HepG2 (cell line): ENCODE data around the gene GARIN6. TPM values are rescaled to one million over a fixed set of nuclear protein-coding genes. Genes with fewer than 3 reads are reported as not detected.

Experiments
- ATAC-seq: fragments of 200-7000 bp; cut with Tn5 transposase; 3 replicates; pipeline ENCODE4 v1.9.1; 2020; ENCODE audit warnings: mild to moderate bottlenecking, moderate library complexity
- BruUV-seq: library from RNA; stranded (reverse); fragments of 400-500 nt; replicated peaks from 2 replicates; lab custom pipeline; 2021; lab: Mats Ljungman, UMichigan
- CTCF ChIA-PET: fragments of 300-600 bp; formaldehyde crosslinking; extraction: SDS; loops from one replicate; lab custom pipeline; 2021; ENCODE audit warnings: low total read pairs, inconsistent platforms, low intra/inter-chr PET ratio; lab: Yijun Ruan, JAX
- POLR2A ChIA-PET: fragments of 350-600 bp; sonication (Branson Sonifier 250); formaldehyde crosslinking; loops from one replicate; lab custom pipeline; 2020; ENCODE audit warnings: antibody characterized with exemption, inconsistent platforms; lab: Yijun Ruan, JAX
- DNase-seq: peaks from one replicate; pipeline ENCODE4 v3.0.0-alpha.2; 2015; ENCODE audit warnings: low spot score
- FAIRE-seq: peaks from 3 replicates; lab custom pipeline; 2011; peaks lifted over from hg19 to GRCh38; lab: Jason Lieb, UNC
- H2AFZ ChIP-seq: one replicate; pipeline ENCODE4 v1.6.1; 2011; ENCODE audit warnings: low read length, inconsistent platforms
- H3K27ac ChIP-seq: fragments of 300-600 bp; 3 replicates; pipeline ENCODE4 v1.8.0; 2011; ENCODE audit warnings: mixed run types, mild to moderate bottlenecking, mixed read lengths, low read length, inconsistent platforms; ENCODE audit not compliant: insufficient read depth; ENCODE audit errors: extremely low read length
- H3K27me3 ChIP-seq, 2 experiments: fragments of 200-600 bp in 1 of 2; 2 replicates in 1 of 2; 3 replicates in 1 of 2; pipeline versions ENCODE4 v1.6.0 to v1.8.0; 2011; ENCODE audit warnings: low read length in 2 of 2, mild to moderate bottlenecking in 2 of 2, moderate library complexity in 2 of 2, inconsistent platforms in 1 of 2; ENCODE audit not compliant: insufficient read depth in 2 of 2, control insufficient read depth in 1 of 2
- H3K36me3 ChIP-seq, 2 experiments: fragments of 200-600 bp in 1 of 2; replicated peaks in 1 of 2; 2 replicates in 1 of 2; 3 replicates in 1 of 2; pipeline versions ENCODE4 v1.5.1 to v1.8.0; 2011; ENCODE audit warnings: low read length in 2 of 2, inconsistent platforms in 1 of 2; ENCODE audit not compliant: insufficient read depth in 2 of 2, control insufficient read depth in 1 of 2
- H3K4me1 ChIP-seq: 2 replicates; pipeline ENCODE4 v1.5.1; 2012; ENCODE audit warnings: low read length, inconsistent platforms; ENCODE audit not compliant: insufficient read depth
- H3K4me2 ChIP-seq: 2 replicates; pipeline ENCODE4 v1.6.0; 2011; ENCODE audit warnings: low read depth, low read length, inconsistent platforms
- H3K4me3 ChIP-seq, 3 experiments: fragments of 200-600 bp in 1 of 3; sonication (generic), shearing (Covaris generic) in 1 of 3; replicated peaks in 1 of 3; 2 replicates each; pipeline ENCODE4 v1.5.1; 2011 to 2016; ENCODE audit warnings: low read length in 3 of 3, inconsistent platforms in 2 of 3, low read depth in 2 of 3, mild to moderate bottlenecking in 2 of 3, control low read depth in 1 of 3, mixed read lengths in 1 of 3; ENCODE audit not compliant: insufficient read depth in 1 of 3
- H3K79me2 ChIP-seq: one replicate; pipeline ENCODE4 v1.6.1; 2011; ENCODE audit warnings: low read length, inconsistent platforms; ENCODE audit not compliant: insufficient read depth
- H3K9ac ChIP-seq: 2 replicates; pipeline ENCODE4 v1.6.0; 2011; ENCODE audit warnings: mild to moderate bottlenecking, low read depth, low read length, inconsistent platforms; ENCODE audit not compliant: insufficient read depth
- H3K9me3 ChIP-seq: 2 replicates; pipeline ENCODE4 v1.5.1; 2012; ENCODE audit warnings: mild to moderate bottlenecking, low read length
- H4K20me1 ChIP-seq: 2 replicates; pipeline ENCODE4 v1.6.0; 2011; ENCODE audit warnings: inconsistent platforms, mild to moderate bottlenecking, low read length, moderate library complexity; ENCODE audit not compliant: insufficient read depth
- KDM6A ChIP-seq: IDR thresholded peaks from 2 replicates; pipeline ENCODE4 v1.6.1; 2016; ENCODE audit warnings: low read depth
- MNT ChIP-seq: fragments of 450-650 bp; IDR thresholded peaks from 2 replicates; pipeline ENCODE4 v1.6.1; 2016
- NFATC3 ChIP-seq: sonication (generic); formaldehyde crosslinking; IDR thresholded peaks from 2 replicates; pipeline ENCODE4 v1.5.1; 2020; ENCODE audit warnings: mild to moderate bottlenecking, missing genetic modification reagents
- RORA ChIP-seq: sonication (generic); formaldehyde crosslinking; IDR thresholded peaks from 2 replicates; pipeline ENCODE4 v1.5.0; 2020; ENCODE audit warnings: mild to moderate bottlenecking, missing genetic modification reagents, moderate library complexity
- TSC22D2 ChIP-seq: sonication (generic); formaldehyde crosslinking; IDR thresholded peaks from 2 replicates; pipeline ENCODE4 v1.5.1; 2020; ENCODE audit warnings: missing genetic modification reagents, mild to moderate bottlenecking, borderline replicate concordance
- ZHX1 ChIP-seq: sonication (generic); formaldehyde crosslinking; IDR thresholded peaks from 2 replicates; pipeline ENCODE4 v1.8.1; 2022; ENCODE audit warnings: low read depth, mild to moderate bottlenecking, missing genetic modification reagents
- ZNF766 ChIP-seq: sonication (generic); formaldehyde crosslinking; IDR thresholded peaks from 2 replicates; pipeline ENCODE4 v1.5.0; 2020; ENCODE audit warnings: missing genetic modification reagents, borderline replicate concordance
- WGBS: methylation state at CpG from one replicate; pipeline ENCODE4 v1.1.6; 2017; ENCODE audit warnings: low lambda C conversion rate; 5-methylcytosine and 5-hydroxymethylcytosine counted together
- in situ Hi-C: cut with HindIII; loops from 2 replicates; pipeline ENCODE4 v1.10.0; 2017; ENCODE audit warnings: low pct_unique_long_range_greater_than_20kb; ENCODE audit not compliant: extremely low pct_ligation_motif_present
- intact Hi-C: fragments of 100-400 bp; cut with micrococcal nuclease; formaldehyde crosslinking; loops from one replicate; pipeline ENCODE4 v1.10.0; 2022; ENCODE audit not compliant: unreplicated experiment
- polyA plus RNA-seq, 8 experiments: library from polyadenylated mRNA; depleted of rRNA in 3 of 8; stranded (reverse) in 7 of 8; unstranded in 1 of 8; fragments of >200 nt; fragmentation: Illumina TruSeq in 4 of 8; extraction: Trizol in 4 of 8; gene quantifications; 2 replicates each; pipeline versions ENCODE4 v1.2.1 to v1.2.3, GENCODE V29; 2011 to 2016; ENCODE audit warnings: low read depth in 4 of 8, missing spikeins in 1 of 8, mixed read lengths in 1 of 8; ENCODE audit not compliant: insufficient read depth in 1 of 8
- total RNA-seq, 5 experiments: library from RNA; depleted of rRNA; stranded (reverse); fragments of >200 nt; fragmentation: Illumina TruSeq; extraction: Trizol; gene quantifications; 2 replicates each; pipeline ENCODE4 v1.2.3, GENCODE V29; 2016; ENCODE audit warnings: low read depth in 1 of 5

Gene GARIN6
- total and polyA plus RNA-seq, 2 of the 13 experiments (the other 11 are each of a cell fraction or from before 2014, with no cell fraction given): not detected

- whole genome bisulfite sequencing: 2% methylated on average over 2 of the region's 2 CpGs
- in situ Hi-C loops: no loop called here
- ATAC-seq (no peak), FAIRE-seq (no peak), DNase-seq (no peak)
- H4K20me1 ChIP-seq: no peaks in the 10 kb centered on the region
- no peak overlapping the region for H2AFZ ChIP-seq
- no peaks in the 10 kb centered on the region for H3K4me1 ChIP-seq
- H3K27ac ChIP-seq: no peak overlapping the region
- H3K36me3 ChIP-seq: no peaks in the 10 kb centered on the region
- POLR2A ChIA-PET: no interaction called here
- H3K27me3 ChIP-seq: no peaks in the 10 kb centered on the region
- intact Hi-C loops: loop anchor here (10.0 kb wide), 1 partner anchor 243 kb away; no protein-coding TSS in a partner anchor
- H3K4me3 ChIP-seq: no peak overlapping the region
- H3K9me3 ChIP-seq: no peaks in the 10 kb centered on the region
- CTCF ChIA-PET: no interaction called here
- no peak overlapping the region for H3K4me2 ChIP-seq
- BruUV-seq: no TSS peak
- H3K9ac ChIP-seq: no peak overlapping the region
- H3K79me2 ChIP-seq: no peaks in the 10 kb centered on the region
- TF ChIP-seq TSC22D2: no peak
- no peak for TF ChIP-seq RORA
- no peak for TF ChIP-seq KDM6A (CRISPR knock-in tag)
- TF ChIP-seq MNT: no peak
- no peak for TF ChIP-seq ZHX1
- no peak for TF ChIP-seq NFATC3
- no peak for TF ChIP-seq ZNF766 (CRISPR knock-in tag)
Measured at GRCh38 chr12:99627459-99627858, 20.1 kb upstream of the GARIN6 start.
